Gastroesophageal sphincter (tissue), 4 donors: ENCODE measurements around the gene CPD. TPM values are rescaled to one million over a fixed set of nuclear protein-coding genes. Genes with fewer than 3 reads are reported as not detected.

Source experiments
- ATAC-seq: fragments of 150-250 bp; one replicate; pipeline ENCODE4 v1.9.1; 2016; ENCODE audit warnings: mild to moderate bottlenecking, moderate library complexity
- H3K27ac ChIP-seq, 4 donors: fragments of 200-600 bp; sonication (generic) in 3 of 4; 1 replicate in 3 of 4; 2 replicates in 1 of 4; pipeline ENCODE4 v1.5.1; 2016 to 2019
- H3K27me3 ChIP-seq: fragments of 200-600 bp; sonication (generic); one replicate; pipeline ENCODE4 v1.5.1; 2019
- H3K36me3 ChIP-seq, 2 donors: fragments of 200-600 bp; sonication (generic); one replicate each; pipeline ENCODE4 v1.5.1; 2019; ENCODE audit warnings: control low read depth in 1 of 2
- H3K4me1 ChIP-seq, 3 donors: fragments of 200-600 bp; sonication (generic); 1 replicate in 2 of 3; 2 replicates in 1 of 3; pipeline ENCODE4 v1.5.1; 2016 to 2019; ENCODE audit warnings: control low read depth in 2 of 3
- H3K4me3 ChIP-seq, 2 donors: fragments of 200-600 bp; sonication (generic); one replicate each; pipeline ENCODE4 v1.5.1; 2019; ENCODE audit warnings: mild to moderate bottlenecking in 1 of 2, moderate library complexity in 1 of 2
- H3K9me3 ChIP-seq, 3 donors: fragments of 200-600 bp; sonication (generic); one replicate each; pipeline ENCODE4 v1.5.1; 2017 to 2019; ENCODE audit warnings: control low read depth in 2 of 3
- EP300 ChIP-seq: sonication (generic); formaldehyde crosslinking; IDR thresholded peaks from one replicate; pipeline ENCODE4 v1.6.1; 2017; ENCODE audit warnings: antibody characterized with exemption, mild to moderate bottlenecking
- POLR2A ChIP-seq, 2 donors: fragments of 450-650 bp; IDR thresholded peaks; one replicate each; pipeline ENCODE4 v1.6.1; 2017; ENCODE audit warnings: antibody characterized with exemption in 2 of 2, mild to moderate bottlenecking in 2 of 2, moderate library complexity in 1 of 2
- POLR2AphosphoS5 ChIP-seq: sonication (generic); formaldehyde crosslinking; IDR thresholded peaks from one replicate; pipeline ENCODE4 v1.6.1; 2017; ENCODE audit warnings: antibody characterized with exemption
- WGBS, 2 donors: methylation state at CpG; one replicate each; pipeline ENCODE4 v1.1.5; 2018; ENCODE audit warnings: low coverage in 1 of 2; 5-methylcytosine and 5-hydroxymethylcytosine counted together
- total RNA-seq, 4 donors: library from RNA; depleted of rRNA; stranded (reverse); fragments of >200 nt; gene quantifications; one replicate each; pipeline ENCODE4 v1.1.0, GENCODE V29; 2016
- TF ChIP-seq, protein P1 (sequence below), 4 experiments: fragments of 200-600 bp in 2 of 4; fragments of 450-650 bp in 2 of 4; sonication (generic) in 1 of 4; IDR thresholded peaks; one replicate each; pipeline ENCODE4 v1.5.1; 2017 to 2019; ENCODE audit warnings: antibody characterized with exemption in 4 of 4, mild to moderate bottlenecking in 2 of 4, moderate library complexity in 2 of 4

Gene CPD
- total RNA-seq, 4 donors from 2014 or later, result 37.8 to 103 (median 57.5) TPM

DNA sequence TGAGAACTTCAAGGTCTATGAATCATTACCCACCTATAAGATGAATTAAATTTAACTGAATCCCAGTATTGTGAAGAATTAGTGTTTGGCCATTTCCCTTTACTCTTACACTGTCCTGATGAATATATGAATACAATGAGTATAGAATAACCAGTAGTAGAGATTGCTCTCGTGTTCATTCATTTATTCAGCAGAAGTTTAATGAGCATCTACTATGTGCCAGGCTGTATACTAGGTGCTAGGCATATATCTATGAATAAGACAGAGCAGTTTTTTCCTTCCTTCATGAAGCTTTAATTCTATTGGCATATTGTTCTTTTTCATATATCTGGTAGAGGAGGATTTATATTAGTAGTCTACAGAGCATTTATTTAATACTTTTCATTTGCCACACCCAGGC lies 104.4 kb downstream of the CPD start:
- Histone ChIP-seq H3K36me3 (peaks cover 14 to 92% of the 10 kb centered on the region in 2 donors), H3K27ac (no peak overlapping the region), H3K9me3 (no peaks in the 10 kb centered on the region), H3K4me1 (peaks cover 0 to 18% (median 0%) of the 10 kb centered on the region in 3 donors), H3K27me3 (no peaks in the 10 kb centered on the region), H3K4me3 (no peak overlapping the region)
- 94 to 100% methylated on average over 1 of the region's 1 CpG for WGBS, 2 donors
- ATAC-seq, result no peak
- TF ChIP-seq POLR2A (IDR thresholded peaks at IDR 0.05) (no peak), EP300 (no peak), POLR2AphosphoS5 (no peak)
- TF ChIP-seq, protein P1, sequence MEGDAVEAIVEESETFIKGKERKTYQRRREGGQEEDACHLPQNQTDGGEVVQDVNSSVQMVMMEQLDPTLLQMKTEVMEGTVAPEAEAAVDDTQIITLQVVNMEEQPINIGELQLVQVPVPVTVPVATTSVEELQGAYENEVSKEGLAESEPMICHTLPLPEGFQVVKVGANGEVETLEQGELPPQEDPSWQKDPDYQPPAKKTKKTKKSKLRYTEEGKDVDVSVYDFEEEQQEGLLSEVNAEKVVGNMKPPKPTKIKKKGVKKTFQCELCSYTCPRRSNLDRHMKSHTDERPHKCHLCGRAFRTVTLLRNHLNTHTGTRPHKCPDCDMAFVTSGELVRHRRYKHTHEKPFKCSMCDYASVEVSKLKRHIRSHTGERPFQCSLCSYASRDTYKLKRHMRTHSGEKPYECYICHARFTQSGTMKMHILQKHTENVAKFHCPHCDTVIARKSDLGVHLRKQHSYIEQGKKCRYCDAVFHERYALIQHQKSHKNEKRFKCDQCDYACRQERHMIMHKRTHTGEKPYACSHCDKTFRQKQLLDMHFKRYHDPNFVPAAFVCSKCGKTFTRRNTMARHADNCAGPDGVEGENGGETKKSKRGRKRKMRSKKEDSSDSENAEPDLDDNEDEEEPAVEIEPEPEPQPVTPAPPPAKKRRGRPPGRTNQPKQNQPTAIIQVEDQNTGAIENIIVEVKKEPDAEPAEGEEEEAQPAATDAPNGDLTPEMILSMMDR (IDR thresholded peaks at IDR 0.05), result no peak

DNA sequence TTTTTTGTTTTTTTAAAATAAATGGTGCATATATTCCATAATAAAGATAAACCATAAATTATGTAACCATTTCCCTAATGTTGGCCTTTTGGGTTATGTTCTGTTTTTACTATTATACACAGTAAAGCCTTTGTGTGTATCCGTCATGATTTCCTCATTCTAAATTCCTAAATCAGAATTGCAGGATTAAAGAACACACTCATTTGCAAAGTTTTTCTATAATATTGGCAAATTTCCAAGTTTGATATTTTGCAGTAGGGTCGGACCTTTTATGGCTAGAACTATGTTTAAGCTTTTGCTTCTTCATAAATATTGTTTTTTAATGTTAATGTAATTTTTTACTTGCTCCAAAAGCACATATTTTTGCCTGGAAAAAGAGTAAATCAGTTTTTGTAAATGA lies 115.1 kb downstream of the CPD start:
- TF ChIP-seq EP300, result no peak
- Histone ChIP-seq H3K4me1 (no peaks in the 10 kb centered on the region), H3K4me3 (no peak overlapping the region), H3K27me3 (no peaks in the 10 kb centered on the region), H3K9me3 (no peaks in the 10 kb centered on the region), H3K36me3 (peaks cover 9 to 100% of the 10 kb centered on the region in 2 donors), H3K27ac (no peak overlapping the region)
- ATAC-seq, result no peak
- 15 to 20% methylated on average over 2 of the region's 2 CpGs for WGBS, 2 donors

DNA sequence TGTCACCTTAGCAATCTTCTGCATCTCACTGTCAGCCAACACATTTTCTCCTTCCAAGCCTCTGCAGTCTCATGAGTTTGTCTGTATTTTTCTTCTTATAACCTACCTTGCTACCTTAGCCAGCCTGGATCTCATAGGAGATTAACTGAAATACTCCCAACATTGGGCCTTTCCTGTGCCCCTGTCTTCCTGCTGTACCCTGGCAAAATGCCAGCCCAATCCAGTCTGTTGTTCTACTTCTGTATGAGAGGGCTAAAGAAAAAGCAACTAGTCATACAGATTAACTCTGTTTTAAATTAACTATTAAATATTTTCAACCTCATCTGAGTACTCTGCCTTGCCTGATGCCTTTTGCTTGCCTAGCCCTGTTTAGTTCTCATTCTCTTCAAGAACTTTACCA lies 116.9 kb downstream of the CPD start:
- Histone ChIP-seq H3K4me1 (no peaks in the 10 kb centered on the region), H3K9me3 (no peaks in the 10 kb centered on the region), H3K27me3 (no peaks in the 10 kb centered on the region), H3K4me3 (no peak overlapping the region), H3K36me3 (peaks cover 6 to 100% of the 10 kb centered on the region in 2 donors), H3K27ac (no peak overlapping the region)
- TF ChIP-seq POLR2AphosphoS5, result no peak
- no peak for TF ChIP-seq POLR2A (IDR thresholded peaks at IDR 0.05)
- TF ChIP-seq, protein P1 (IDR thresholded peaks at IDR 0.05), result no peak
- no peak for TF ChIP-seq EP300
- no peak for ATAC-seq

DNA sequence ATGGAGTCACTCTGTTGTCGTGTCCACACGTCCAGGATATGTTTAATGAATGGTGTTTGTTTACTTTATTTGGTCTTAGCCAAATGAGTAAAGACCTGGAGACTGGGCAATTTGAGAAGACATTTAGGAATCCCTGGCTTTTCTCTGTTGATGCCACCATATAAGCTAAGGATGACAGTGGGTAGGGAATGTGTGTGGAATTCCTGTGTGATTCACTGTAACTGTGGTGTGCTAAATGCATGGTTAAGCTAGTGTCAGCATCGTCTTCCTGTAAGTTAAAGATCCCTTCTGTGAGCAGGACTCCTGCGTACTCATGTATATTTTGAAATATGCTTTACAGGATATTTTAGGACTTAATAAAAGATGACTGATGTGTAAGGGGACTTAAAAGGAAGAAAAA lies 124.8 kb downstream of the CPD start:
- no peak for TF ChIP-seq POLR2AphosphoS5
- TF ChIP-seq EP300, result no peak
- TF ChIP-seq, protein P1 (IDR thresholded peaks at IDR 0.05), result no peak
- no peak for TF ChIP-seq POLR2A (IDR thresholded peaks at IDR 0.05)
- Histone ChIP-seq H3K27me3 (no peaks in the 10 kb centered on the region), H3K27ac (no peak overlapping the region), H3K4me1 (no peaks in the 10 kb centered on the region), H3K9me3 (no peaks in the 10 kb centered on the region), H3K4me3 (no peak overlapping the region), H3K36me3 (peaks cover 0 to 97% of the 10 kb centered on the region in 2 donors)
- 71 to 75% methylated on average over 4 of the region's 4 CpGs for WGBS, 2 donors
- no peak for ATAC-seq

DNA sequence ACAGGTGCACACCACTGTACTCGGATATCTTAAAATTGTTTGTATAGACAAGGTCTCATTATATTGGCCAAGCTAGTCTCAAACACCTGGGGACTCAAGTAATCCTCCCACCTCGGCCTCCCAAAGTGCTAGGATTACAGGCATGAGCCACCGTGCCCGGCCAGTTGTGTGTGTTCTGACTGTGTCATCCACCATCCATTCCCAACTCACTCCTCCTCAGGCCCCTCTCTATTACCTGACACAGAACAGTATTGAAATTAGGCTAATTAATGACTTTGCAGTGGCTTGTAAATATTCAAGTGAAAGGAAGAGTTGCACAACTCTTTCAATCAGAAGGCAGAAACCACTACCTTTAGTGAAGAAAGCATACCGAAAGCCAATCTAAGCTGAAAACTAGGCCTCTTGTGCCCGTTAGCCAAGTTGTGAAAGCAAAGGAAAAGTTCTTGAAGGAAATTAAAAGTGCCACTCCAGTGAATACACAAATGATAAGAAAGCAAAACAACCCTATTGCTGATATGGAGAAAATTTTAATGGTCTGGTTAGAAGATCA lies 127.2 kb downstream of the CPD start:
- 92 to 100% methylated on average over 5 to 6 of the region's 6 CpGs for WGBS, 2 donors
- Histone ChIP-seq H3K27ac (no peak overlapping the region), H3K27me3 (no peaks in the 10 kb centered on the region), H3K36me3 (peaks cover 0 to 74% of the 10 kb centered on the region in 2 donors), H3K9me3 (no peaks in the 10 kb centered on the region), H3K4me1 (no peaks in the 10 kb centered on the region), H3K4me3 (no peak overlapping the region)
- TF ChIP-seq POLR2AphosphoS5, result no peak
- TF ChIP-seq, protein P1 (IDR thresholded peaks at IDR 0.05), result no peak
- no peak for TF ChIP-seq POLR2A (IDR thresholded peaks at IDR 0.05)
- TF ChIP-seq EP300, result no peak
- no peak for ATAC-seq
